Loucy (cell line): ENCODE measurements around the gene GOLGA7B.
A peak's percentile ranks its signal among the peaks of the same experiment; 100 is the strongest.

Source experiments
- EZH2phosphoT487 ChIP-seq: fragments of 200-600 bp; IDR thresholded peaks from 2 replicates; pipeline ENCODE4 v1.6.1; 2018; ENCODE audit warnings: antibody characterized with exemption, mild to moderate bottlenecking, moderate library complexity, borderline replicate concordance
- TF ChIP-seq, protein P1 (sequence below): fragments of 200-600 bp; sonication (generic); conservative IDR thresholded peaks from 2 replicates; pipeline ENCODE4 v1.5.1; 2014; ENCODE audit warnings: mild to moderate bottlenecking, antibody characterized with exemption, low read length

DNA sequence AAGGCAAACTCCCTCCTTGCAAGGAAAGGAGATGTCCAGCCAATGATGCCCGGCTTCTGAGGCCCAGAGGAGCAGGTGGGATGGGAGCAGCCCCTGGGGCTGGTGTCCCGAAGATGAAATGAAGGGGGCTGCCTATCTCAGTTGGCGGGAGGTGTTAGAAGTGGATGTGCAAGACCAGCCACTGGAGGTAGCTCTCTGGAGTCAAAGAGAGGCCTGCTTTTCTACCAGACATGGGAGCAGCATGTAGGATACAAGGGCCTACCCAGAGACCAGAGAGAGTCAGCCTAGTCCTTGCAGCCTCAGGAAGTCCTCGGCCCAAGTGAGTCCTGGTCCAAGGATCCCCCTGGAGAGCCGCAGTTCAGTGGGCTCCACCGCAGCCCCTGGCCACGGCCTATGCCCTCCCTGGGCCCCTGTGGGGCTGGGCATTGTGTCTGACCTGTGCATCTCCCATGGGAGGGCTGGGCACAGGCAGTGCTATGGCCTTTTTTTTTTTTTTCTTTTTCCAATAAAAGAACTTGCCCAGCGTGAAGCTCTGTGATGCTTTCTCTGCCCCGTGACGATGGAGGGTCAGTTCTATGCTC is 17.7 kb downstream of the GOLGA7B start:
- no peak for TF ChIP-seq EZH2phosphoT487
- TF ChIP-seq, protein P1, sequence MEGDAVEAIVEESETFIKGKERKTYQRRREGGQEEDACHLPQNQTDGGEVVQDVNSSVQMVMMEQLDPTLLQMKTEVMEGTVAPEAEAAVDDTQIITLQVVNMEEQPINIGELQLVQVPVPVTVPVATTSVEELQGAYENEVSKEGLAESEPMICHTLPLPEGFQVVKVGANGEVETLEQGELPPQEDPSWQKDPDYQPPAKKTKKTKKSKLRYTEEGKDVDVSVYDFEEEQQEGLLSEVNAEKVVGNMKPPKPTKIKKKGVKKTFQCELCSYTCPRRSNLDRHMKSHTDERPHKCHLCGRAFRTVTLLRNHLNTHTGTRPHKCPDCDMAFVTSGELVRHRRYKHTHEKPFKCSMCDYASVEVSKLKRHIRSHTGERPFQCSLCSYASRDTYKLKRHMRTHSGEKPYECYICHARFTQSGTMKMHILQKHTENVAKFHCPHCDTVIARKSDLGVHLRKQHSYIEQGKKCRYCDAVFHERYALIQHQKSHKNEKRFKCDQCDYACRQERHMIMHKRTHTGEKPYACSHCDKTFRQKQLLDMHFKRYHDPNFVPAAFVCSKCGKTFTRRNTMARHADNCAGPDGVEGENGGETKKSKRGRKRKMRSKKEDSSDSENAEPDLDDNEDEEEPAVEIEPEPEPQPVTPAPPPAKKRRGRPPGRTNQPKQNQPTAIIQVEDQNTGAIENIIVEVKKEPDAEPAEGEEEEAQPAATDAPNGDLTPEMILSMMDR, result 0 out of 2 replicates have a peak, but pooled peaks have one; percentile 5
